GM12891 (cell line): ENCODE data around the gene CREB3L1.

Experiments
- DNase-seq: peaks from one replicate; pipeline ENCODE4 v3.0.0; 2011; ENCODE audit warnings: low spot score; ENCODE audit not compliant: insufficient read length
- FAIRE-seq: peaks from 2 replicates; lab custom pipeline; 2011; peaks lifted over from hg19 to GRCh38; lab: Jason Lieb, UNC
- PAX5 ChIP-seq: IDR thresholded peaks from 2 replicates; pipeline ENCODE4 v1.6.1; 2011; ENCODE audit warnings: low read length, moderate library complexity, mild to moderate bottlenecking; ENCODE audit not compliant: insufficient read depth, severe bottlenecking
- POLR2A ChIP-seq: IDR thresholded peaks from 2 replicates; pipeline ENCODE4 v1.6.1; 2011; ENCODE audit warnings: low read depth, low read length, control low read depth
- POLR2AphosphoS5 ChIP-seq: IDR thresholded peaks from 2 replicates; pipeline ENCODE4 v1.6.1; 2011; ENCODE audit warnings: low read depth, low read length, control low read depth
- POU2F2 ChIP-seq: IDR thresholded peaks from 2 replicates; pipeline ENCODE4 v1.6.1; 2011; ENCODE audit warnings: low read depth, mild to moderate bottlenecking, control low read depth, low read length, moderate library complexity
- SPI1 ChIP-seq: IDR thresholded peaks from 2 replicates; pipeline ENCODE4 v1.6.1; 2011; ENCODE audit warnings: low read depth, low read length, control low read depth
- TAF1 ChIP-seq: IDR thresholded peaks from 2 replicates; pipeline ENCODE4 v1.6.1; 2011; ENCODE audit warnings: low read depth, low read length, control low read depth

Gene CREB3L1

DNA sequence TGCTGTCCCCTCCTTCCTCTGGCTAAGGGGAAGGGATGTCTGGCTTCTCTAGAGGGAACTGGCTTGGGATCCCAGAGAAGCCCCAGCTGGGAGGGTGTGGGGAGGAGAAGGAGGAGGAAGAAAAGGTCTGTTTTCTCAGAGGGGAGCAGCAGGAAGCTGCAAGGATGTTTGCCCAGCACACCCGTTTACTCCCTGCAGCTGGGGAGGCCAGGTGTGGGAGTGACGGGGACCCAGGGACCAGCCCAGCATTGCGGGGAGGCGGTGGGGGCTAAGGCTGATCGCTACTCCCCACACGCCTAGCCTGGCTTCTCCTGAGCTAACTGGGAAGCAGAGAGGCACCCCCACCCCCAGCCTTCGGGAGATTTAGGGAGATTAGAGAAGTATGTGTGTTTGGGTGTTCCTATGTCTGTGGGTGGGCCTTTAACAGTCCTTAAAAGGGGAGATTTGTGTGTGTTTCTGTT is 3.9 kb downstream of the CREB3L1 start:
- FAIRE-seq = no peak
- no peak for TF ChIP-seq POU2F2
- no peak for DNase-seq

DNA sequence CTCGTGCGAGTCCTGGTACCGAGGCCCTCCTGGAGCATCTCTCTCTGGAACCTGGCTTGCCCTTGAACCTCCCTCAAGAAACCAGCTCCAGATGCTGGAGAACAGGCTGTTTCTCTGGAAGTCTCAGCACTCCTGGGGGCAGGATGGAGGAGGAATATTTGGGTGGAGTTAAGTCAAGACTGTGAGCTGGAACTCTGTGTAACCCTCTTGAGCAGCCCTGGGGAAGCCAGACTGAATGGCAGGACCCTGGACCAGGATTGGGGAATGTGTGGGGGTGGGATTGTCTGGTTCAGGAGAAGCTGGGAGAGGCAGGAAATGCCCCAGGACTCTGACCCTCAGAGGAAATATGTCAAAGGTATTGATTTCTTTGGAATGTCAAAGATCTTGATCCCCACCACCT is 7.7 kb downstream of the CREB3L1 start:
- FAIRE-seq (no peak), DNase-seq (no peak)
- TF ChIP-seq POLR2AphosphoS5 (no peak), TAF1 (no peak), POLR2A (no peak), POU2F2 (no peak), PAX5 (no peak), SPI1 (no peak)

DNA sequence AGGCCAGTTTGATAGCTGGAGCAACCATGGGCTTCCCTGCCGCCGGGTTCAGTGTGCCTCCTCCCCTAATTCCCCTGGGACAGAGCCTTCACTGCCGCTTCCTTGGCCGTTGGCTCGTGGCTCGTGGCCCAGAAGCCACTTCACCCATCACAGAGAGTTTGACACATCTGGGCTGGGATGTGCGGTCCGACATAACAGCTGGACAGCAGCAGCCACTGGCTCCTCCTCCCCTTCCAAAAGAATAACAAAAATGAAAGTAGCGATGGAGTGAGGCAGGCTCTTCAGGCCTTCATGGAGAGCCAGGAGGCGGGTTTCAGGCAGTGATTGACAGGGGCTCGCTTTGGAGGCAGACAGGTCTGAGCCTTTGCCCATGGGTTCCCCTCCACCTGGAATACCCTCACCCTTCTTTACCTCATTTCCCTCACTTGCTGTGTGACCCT is 8.2 kb downstream of the CREB3L1 start:
- FAIRE-seq (no peak), DNase-seq (no peak)
- no peak for TF ChIP-seq POU2F2
- no peak for TF ChIP-seq PAX5
- TF ChIP-seq TAF1 = no peak

DNA sequence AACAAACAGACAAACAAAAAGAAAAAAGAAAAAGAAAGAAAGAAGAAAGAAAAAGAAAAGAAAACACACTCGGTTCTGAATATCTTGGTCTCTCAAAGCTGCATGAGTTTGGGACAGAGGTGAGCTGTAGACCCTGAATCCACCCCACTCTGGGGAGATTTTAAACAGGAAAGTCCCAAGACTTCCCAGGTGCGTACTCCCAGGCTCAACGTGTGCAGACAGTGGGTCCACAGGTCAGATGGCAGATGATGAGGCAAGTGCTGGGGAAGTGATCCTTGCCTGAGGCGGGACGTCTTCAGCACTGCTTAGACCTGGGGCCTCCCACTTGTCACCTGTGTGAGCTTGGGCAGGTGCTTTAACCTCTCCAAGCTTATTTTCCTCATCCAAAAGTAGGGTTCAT is 9.3 kb downstream of the CREB3L1 start:
- peak; percentile 50; the same call in 1 of the 2 replicates for TF ChIP-seq SPI1
- no peak for TF ChIP-seq PAX5
- FAIRE-seq = no peak
- no peak for DNase-seq

DNA sequence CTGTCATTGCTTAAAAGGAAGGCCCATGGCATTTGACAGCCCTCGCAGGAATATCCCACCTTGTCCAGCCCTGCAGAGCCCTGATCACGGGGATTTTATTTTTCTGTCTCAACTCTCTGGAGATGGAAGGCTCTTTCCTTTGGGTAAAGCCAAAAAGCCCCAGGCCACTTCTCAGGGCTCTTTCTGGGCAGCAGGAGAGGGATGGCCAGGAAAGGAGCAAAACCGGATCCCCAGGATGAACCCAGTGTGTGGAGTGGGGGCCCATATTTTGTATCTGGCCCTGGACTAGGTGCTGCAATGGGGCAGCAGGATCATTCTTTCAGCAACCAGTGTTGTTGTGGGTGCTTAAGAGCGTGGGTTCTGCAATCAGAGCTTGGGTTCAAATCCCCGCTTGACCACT is 11.0 kb downstream of the CREB3L1 start:
- no peak for TF ChIP-seq POLR2A
- no peak for TF ChIP-seq PAX5
- no peak for TF ChIP-seq SPI1
- no peak for TF ChIP-seq TAF1
- TF ChIP-seq POU2F2 = no peak
- no peak for TF ChIP-seq POLR2AphosphoS5
- DNase-seq (no peak), FAIRE-seq (no peak)

DNA sequence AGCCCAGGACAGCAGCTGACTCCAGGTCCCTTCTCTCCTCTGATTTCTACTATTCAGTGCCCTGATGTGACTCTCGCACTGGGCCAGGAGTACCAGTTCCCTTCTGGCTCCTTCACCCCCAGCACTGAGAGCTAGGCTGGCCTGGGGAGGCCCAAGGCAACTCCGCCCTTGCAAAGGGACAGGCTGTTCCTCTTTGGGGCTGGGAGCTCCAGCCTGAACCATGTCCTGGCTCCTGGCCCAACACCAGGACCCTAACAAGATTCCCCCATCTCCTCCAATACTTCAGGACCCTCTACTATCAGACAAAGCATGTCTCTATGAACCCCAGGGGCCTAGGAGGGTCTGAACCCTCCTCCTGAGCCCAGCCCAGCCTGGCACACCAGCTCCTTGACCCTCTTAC is 12.5 kb downstream of the CREB3L1 start:
- DNase-seq = no peak
- no peak for FAIRE-seq
- no peak for TF ChIP-seq POLR2A
- TF ChIP-seq POLR2AphosphoS5 = no peak
- no peak for TF ChIP-seq TAF1

DNA sequence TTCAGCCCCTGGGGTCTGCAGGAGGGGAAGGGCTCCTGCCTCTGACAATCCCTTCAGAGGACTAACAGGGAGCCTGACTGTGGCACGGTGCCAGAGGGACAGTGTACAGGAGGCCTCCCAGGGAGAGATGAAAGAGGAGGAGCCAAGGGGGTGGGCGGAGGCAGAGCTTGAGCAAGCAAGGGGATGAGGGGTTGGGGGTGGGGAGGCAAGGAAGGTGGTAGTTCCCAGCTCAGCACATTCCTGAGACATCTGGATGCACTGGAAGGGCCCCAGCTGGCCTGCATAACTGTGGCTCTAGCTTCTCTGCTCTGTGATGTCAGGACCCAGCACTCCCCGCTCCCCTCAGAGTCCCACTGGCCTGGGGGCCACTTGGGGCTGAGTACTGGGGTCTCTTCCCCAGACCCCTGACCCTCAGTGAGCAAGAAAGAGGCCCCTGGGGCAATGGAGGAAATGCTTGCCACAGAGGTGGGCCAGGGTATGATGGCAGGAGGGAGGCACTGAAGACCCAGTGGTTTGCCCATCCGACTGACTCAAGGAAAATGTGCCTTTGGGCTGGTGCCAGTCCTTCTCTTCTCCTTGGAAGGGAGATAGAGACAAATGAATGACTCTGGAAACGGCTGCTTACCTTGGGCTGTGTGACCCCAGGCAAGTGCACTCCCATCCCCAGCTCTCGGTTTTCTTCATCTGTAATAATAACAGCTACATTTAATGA is 13.3 kb downstream of the CREB3L1 start:
- FAIRE-seq (no peak), DNase-seq (no peak)
- TF ChIP-seq POU2F2 (no peak), SPI1 (no peak)

DNA sequence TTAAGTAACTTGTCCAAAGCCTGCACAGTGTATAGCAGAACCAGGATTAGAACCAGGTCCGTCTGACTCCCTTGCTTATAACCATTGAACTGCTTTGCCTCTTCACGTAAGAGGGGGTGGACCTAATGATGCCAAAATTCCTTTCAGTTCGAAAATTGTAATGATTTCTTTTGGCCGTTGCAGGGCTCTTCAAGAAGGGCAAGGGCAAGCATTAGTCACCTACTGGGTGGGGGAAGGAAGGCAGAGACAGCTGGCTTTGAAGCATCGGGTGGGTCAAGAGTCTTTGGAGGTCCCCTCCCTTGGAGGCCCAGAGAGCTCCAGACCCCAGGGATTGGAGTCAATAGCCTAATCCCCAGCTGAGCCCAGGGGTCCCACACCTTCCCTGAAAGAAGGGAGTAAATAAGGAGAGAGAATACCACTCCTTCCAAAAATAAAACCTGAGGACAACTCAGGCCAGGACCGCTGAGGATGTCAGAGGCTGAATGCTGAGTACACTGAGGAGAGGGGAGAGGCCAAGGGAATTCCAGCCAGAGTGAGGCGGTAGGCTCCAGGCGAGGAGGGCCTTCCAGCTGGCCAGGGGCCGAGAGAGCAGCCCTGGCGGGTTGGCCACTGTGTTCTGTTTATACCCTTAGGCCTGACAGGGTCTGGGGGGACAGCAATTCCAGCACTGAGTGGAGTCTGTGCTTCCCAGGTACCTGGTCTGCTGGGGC is 14.1 kb downstream of the CREB3L1 start:
- DNase-seq = no peak
- TF ChIP-seq POLR2A (no peak), SPI1 (no peak), PAX5 (no peak), POLR2AphosphoS5 (no peak), TAF1 (no peak), POU2F2 (no peak)
- no peak for FAIRE-seq

DNA sequence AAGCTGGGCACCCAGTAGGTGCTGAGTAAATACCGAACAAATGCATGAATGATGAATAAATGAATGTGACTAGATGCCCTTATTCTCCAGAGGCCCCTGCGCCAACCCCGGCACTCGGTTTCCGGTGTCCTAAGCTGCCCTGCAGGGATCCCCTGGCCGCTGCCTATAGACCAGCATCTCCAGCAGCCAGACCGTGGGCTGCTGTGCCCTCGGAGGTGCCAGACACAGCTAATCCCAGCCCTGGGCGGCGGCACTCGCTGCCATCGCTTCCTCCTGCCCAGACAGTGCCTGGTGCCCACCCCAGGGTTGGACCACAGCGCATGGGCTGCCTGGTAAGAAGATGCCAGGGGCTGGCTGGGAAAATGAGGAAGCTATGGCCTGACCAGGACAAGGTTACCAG is 15.6 kb downstream of the CREB3L1 start:
- FAIRE-seq (no peak), DNase-seq (no peak)
- TF ChIP-seq POU2F2 (no peak), TAF1 (no peak), POLR2AphosphoS5 (no peak), POLR2A (no peak), PAX5 (no peak), SPI1 (no peak)

DNA sequence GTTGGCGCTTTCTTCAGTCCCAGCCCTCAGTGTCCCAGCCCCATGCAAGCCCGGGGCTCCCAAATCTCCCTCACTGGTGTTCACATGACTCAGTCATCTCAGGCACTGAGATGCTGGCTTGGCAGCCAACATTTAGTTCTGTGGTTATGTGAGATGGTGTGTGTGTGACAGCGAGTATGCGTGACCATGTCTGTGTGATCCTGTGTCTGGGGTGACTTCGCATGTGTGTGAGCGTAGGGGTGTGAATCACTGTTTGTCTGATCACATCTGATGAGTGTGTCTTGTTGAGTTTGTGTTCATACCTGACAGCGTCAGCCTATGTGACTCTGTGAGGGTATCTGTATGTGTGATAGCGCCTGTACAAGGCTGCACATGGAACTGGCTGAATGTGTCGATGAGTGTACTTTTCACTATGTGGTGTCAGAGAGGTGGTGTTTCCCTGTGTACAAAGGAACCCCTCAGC is 16.2 kb downstream of the CREB3L1 start:
- FAIRE-seq = no peak
- no peak for DNase-seq

More for the DNA sequence above, 16.2 kb downstream of the CREB3L1 start:
- no peak for TF ChIP-seq TAF1
- no peak for TF ChIP-seq PAX5
- TF ChIP-seq POU2F2 = no peak
- TF ChIP-seq POLR2A = no peak
- TF ChIP-seq POLR2AphosphoS5 = no peak
- no peak for TF ChIP-seq SPI1
